RWPE2 (cell line): ENCODE results near the gene DEGS1.

ENCODE experiments used
- ATAC-seq: fragments of 200-7000 bp; cut with Tn5 transposase; 3 replicates; pipeline ENCODE4 v1.9.1; 2021; ENCODE audit warnings: low read depth
- DNase-seq: peaks from one replicate; pipeline ENCODE4 v3.0.0-alpha.2; 2020; ENCODE audit warnings: low spot score
- H3K27ac ChIP-seq: fragments of 450-650 bp; 2 replicates; pipeline ENCODE4 v1.5.1; 2017; ENCODE audit warnings: mild to moderate bottlenecking; ENCODE audit not compliant: poor library complexity, severe bottlenecking
- H3K27me3 ChIP-seq: fragments of 250-450 bp; sonication (Bioruptor Pico); 2 replicates; pipeline ENCODE4 v1.5.1; 2021; ENCODE audit warnings: mild to moderate bottlenecking, moderate library complexity; ENCODE audit not compliant: insufficient read depth, poor library complexity, severe bottlenecking
- H3K36me3 ChIP-seq: fragments of 250-450 bp; sonication (Bioruptor Pico); 2 replicates; pipeline ENCODE4 v1.5.1; 2020; ENCODE audit warnings: low read depth, mild to moderate bottlenecking, moderate library complexity
- H3K4me1 ChIP-seq: fragments of 250-450 bp; sonication (Bioruptor Pico); 2 replicates; pipeline ENCODE4 v1.5.1; 2021; ENCODE audit warnings: mild to moderate bottlenecking, moderate library complexity; ENCODE audit not compliant: insufficient read depth, poor library complexity, severe bottlenecking
- H3K4me3 ChIP-seq: fragments of 250-450 bp; sonication (Bioruptor Pico); 2 replicates; pipeline ENCODE4 v1.5.1; 2021; ENCODE audit warnings: mild to moderate bottlenecking, moderate library complexity; ENCODE audit not compliant: severe bottlenecking
- H3K9me3 ChIP-seq: fragments of 250-450 bp; sonication (Bioruptor Pico); 2 replicates; pipeline ENCODE4 v1.5.1; 2021; ENCODE audit warnings: mild to moderate bottlenecking, moderate library complexity; ENCODE audit not compliant: severe bottlenecking
- TF ChIP-seq, protein P1 (sequence below): fragments of 450-650 bp; IDR thresholded peaks from one replicate; pipeline ENCODE4 v1.5.1; 2017; ENCODE audit warnings: mild to moderate bottlenecking, moderate library complexity; ENCODE audit not compliant: poor library complexity, severe bottlenecking

The DEGS1 gene

DNA sequence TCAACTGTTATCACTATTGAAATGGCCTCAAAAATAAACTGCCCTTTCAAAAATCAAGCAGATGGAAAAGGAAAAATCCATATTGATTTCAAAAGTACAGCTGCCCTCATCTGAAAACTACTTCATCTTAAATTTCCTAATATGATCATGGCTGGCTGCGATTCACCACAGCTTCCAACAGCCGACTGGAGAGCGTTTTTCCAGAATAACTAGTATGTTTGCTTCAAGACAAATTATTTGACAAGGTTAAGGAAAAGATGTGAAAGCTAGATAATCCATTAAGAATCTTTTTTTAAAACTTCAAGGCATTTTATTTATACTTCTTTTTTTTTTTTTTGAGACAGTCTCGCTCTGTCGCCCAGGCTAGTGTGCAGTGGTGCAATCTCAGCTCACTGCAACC, 4.1 kb upstream of the DEGS1 start:
- H3K27me3 ChIP-seq, result no peaks in the 10 kb centered on the region
- H3K9me3 ChIP-seq, result no peaks in the 10 kb centered on the region
- H3K27ac ChIP-seq, result no peak overlapping the region
- DNase-seq (no peak), ATAC-seq (no peak)
- H3K4me3 ChIP-seq, result no peak overlapping the region
- no peaks in the 10 kb centered on the region for H3K4me1 ChIP-seq
- TF ChIP-seq, protein P1, sequence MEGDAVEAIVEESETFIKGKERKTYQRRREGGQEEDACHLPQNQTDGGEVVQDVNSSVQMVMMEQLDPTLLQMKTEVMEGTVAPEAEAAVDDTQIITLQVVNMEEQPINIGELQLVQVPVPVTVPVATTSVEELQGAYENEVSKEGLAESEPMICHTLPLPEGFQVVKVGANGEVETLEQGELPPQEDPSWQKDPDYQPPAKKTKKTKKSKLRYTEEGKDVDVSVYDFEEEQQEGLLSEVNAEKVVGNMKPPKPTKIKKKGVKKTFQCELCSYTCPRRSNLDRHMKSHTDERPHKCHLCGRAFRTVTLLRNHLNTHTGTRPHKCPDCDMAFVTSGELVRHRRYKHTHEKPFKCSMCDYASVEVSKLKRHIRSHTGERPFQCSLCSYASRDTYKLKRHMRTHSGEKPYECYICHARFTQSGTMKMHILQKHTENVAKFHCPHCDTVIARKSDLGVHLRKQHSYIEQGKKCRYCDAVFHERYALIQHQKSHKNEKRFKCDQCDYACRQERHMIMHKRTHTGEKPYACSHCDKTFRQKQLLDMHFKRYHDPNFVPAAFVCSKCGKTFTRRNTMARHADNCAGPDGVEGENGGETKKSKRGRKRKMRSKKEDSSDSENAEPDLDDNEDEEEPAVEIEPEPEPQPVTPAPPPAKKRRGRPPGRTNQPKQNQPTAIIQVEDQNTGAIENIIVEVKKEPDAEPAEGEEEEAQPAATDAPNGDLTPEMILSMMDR, result no peak
- no peaks in the 10 kb centered on the region for H3K36me3 ChIP-seq

DNA sequence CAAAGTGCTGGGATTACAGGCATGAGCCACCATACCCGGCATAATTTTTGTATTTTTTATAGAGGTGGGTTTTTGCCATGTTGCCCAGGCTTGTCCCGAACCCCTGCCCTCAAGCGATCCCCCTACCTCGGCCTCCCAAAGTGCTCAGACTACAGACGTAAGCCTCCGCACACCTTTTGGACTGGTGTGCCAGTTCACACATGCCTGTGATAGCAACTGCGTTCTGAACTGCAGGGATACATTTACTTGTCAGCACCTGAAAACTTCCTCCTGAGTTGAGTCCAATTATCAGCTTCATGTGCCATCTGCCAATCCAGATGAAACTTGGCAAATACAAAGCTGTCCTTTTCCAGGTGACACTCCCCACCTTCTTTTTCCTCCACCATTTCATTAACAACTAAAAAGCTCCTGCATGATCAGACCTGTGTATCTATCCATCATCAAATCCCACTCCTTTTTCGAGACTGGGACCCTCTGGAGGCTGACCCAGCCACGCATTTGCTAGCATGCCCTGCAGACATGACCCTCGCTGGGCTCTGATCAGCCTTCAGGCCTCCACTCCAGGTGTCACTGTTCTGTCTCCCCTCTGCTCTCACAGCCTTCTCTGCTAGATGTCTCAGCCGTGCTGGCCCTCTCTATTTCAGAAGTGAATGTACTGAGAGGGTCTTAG, 2.1 kb upstream of the DEGS1 start:
- DNase-seq (no peak), ATAC-seq (no peak)
- TF ChIP-seq, protein P1, result no peak
- no peaks in the 10 kb centered on the region for H3K36me3 ChIP-seq
- H3K4me3 ChIP-seq, result no peak overlapping the region
- no peak overlapping the region for H3K27ac ChIP-seq
- H3K4me1 ChIP-seq, result no peaks in the 10 kb centered on the region
- H3K9me3 ChIP-seq, result no peaks in the 10 kb centered on the region
- H3K27me3 ChIP-seq, result no peaks in the 10 kb centered on the region

DNA sequence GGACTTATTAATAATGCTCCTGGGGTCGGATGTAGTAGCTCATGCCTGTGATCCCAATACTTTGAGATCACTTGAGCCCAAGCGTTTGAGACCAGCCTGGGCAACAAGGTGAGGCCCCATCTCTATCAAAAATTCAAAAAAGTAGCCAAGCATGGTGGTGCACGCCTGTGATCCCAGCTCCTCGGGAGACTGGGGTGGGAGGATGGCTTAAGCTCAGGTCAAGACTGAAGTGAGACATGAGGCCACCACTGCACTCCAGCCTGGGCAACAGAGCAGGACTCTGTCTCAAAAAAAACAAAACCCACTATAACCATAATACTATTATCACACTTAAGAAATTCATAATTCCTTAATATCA, 1.6 kb upstream of the DEGS1 start:
- Histone ChIP-seq H3K27me3 (no peaks in the 10 kb centered on the region), H3K9me3 (no peaks in the 10 kb centered on the region), H3K36me3 (no peaks in the 10 kb centered on the region), H3K4me3 (no peak overlapping the region), H3K4me1 (no peaks in the 10 kb centered on the region), H3K27ac (no peak overlapping the region)
- no peak for ATAC-seq
- TF ChIP-seq, protein P1, result no peak
- DNase-seq, result no peak

DNA sequence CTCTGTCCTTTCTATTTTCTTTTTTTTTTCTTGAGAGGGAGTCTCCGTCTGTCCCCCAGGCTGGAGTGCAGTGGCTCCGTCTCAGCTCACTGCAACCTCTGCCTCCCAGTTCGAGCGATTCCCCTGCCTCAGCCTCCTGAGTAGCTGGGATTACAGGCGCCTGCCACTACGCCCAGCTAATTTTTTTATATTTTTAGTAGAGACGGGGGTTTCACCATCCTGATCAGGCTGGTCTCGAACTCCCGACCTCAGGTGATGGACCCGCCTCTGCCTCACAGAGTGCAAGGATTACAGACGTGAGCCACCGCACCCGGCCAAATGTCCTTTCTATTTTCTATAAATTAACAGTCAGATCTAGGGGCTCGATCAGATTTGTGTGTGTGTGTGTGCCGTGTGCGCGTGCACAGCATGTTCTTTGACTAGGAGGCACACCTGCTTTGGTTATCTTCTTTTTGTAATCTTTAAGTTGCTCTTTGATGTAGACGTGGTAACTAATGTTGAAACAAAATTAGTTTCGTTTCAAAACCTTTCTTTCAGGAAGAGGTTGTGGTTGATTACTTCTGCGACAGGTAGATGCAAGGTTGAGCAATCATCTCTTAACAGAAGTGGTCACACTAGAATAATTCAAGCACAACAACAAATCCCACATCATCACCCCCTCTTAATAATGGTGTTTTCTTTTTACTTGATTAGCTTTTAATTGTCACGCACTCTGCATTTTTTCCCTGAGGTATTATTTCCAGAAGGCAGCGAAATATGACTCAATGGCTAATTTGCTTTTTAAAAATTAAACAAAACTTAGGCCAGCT, 779 bp upstream of the DEGS1 start:
- H3K27ac ChIP-seq, result peak overlapping the region; percentile 66
- no peak for DNase-seq

More for the DNA sequence above, 779 bp upstream of the DEGS1 start:
- TF ChIP-seq, protein P1, result no peak
- ATAC-seq, result no peak
- no peaks in the 10 kb centered on the region for H3K36me3 ChIP-seq
- no peaks in the 10 kb centered on the region for H3K27me3 ChIP-seq
- peak overlapping the region; percentile 70 for H3K4me3 ChIP-seq
- H3K9me3 ChIP-seq, result no peaks in the 10 kb centered on the region
- no peaks in the 10 kb centered on the region for H3K4me1 ChIP-seq
